GM21447 (cell line): ENCODE data around the gene RUNX1.

Experiments
- ATAC-seq: cut with Tn5 transposase; IDR thresholded peaks from one replicate; pipeline ENCODE4 v1.9.1; 2021; ENCODE audit not compliant: unreplicated experiment

The RUNX1 gene

GRCh38 chr21:34927992-34928391 lies 121.1 kb downstream of the RUNX1 start:
- no peak for ATAC-seq

GRCh38 chr21:34926803-34927467 lies 122.2 kb downstream of the RUNX1 start:
- ATAC-seq = no peak

GRCh38 chr21:34925597-34925996 lies 123.5 kb downstream of the RUNX1 start:
- no peak for ATAC-seq

GRCh38 chr21:34924771-34925419 lies 124.2 kb downstream of the RUNX1 start:
- no peak for ATAC-seq

- no peak for ATAC-seq
These were observed 124.9 kb downstream of the RUNX1 start for GRCh38 chr21:34924194-34924593.

- ATAC-seq = no peak
These were observed 125.5 kb downstream of the RUNX1 start for GRCh38 chr21:34923626-34924025.

GRCh38 chr21:34923202-34923601 lies 125.9 kb downstream of the RUNX1 start:
- ATAC-seq = no peak

- ATAC-seq = no peak
These were observed 126.6 kb downstream of the RUNX1 start for GRCh38 chr21:34922479-34922878.

GRCh38 chr21:34921151-34921550 lies 128.0 kb downstream of the RUNX1 start:
- ATAC-seq = no peak

- ATAC-seq = no peak
These were observed 129.7 kb downstream of the RUNX1 start for GRCh38 chr21:34919406-34919805.

GRCh38 chr21:34916446-34916845 lies 132.7 kb downstream of the RUNX1 start:
- no peak for ATAC-seq

GRCh38 chr21:34915364-34915841 lies 133.7 kb downstream of the RUNX1 start:
- ATAC-seq = no peak

- ATAC-seq = no peak
These were observed 134.9 kb downstream of the RUNX1 start for GRCh38 chr21:34914239-34914638.

GRCh38 chr21:34913811-34914210 lies 135.3 kb downstream of the RUNX1 start:
- ATAC-seq = no peak

GRCh38 chr21:34912022-34912945 lies 136.8 kb downstream of the RUNX1 start:
- ATAC-seq = no peak

- no peak for ATAC-seq
These were observed 137.7 kb downstream of the RUNX1 start for GRCh38 chr21:34911360-34911759.

- no peak for ATAC-seq
These were observed 138.7 kb downstream of the RUNX1 start for GRCh38 chr21:34910396-34910795.

GRCh38 chr21:34909492-34910292 lies 139.4 kb downstream of the RUNX1 start:
- ATAC-seq = no peak

- ATAC-seq = no peak
These were observed 140.6 kb downstream of the RUNX1 start for GRCh38 chr21:34908419-34909055.
